Psoas muscle (tissue), 8 donors: ENCODE data around the gene EIF2AK3. TPM values are rescaled to one million over a fixed set of nuclear protein-coding genes. Genes with fewer than 3 reads are reported as not detected.

Experiments
- ATAC-seq, 4 donors: fragments of 200-7000 bp; cut with Tn5 transposase; one replicate each; pipeline ENCODE4 v1.9.1; 2020; ENCODE audit warnings: moderate library complexity in 3 of 4, mild to moderate bottlenecking in 2 of 4
- DNase-seq, 2 donors: peaks; one replicate each; pipeline ENCODE4 v3.0.0-alpha.2; 2020
- H3K27ac ChIP-seq: fragments of 200-600 bp; one replicate; pipeline ENCODE4 v1.8.0; 2022
- H3K27me3 ChIP-seq, 3 donors: fragments of 200-600 bp in 1 of 3; one replicate each; pipeline versions ENCODE4 v1.6.1 to v1.8.0; 2013 to 2022; ENCODE audit warnings: low read length in 2 of 3, mild to moderate bottlenecking in 2 of 3, moderate library complexity in 1 of 3; ENCODE audit not compliant: insufficient read depth in 3 of 3
- H3K36me3 ChIP-seq, 2 donors: fragments of 200-600 bp in 1 of 2; one replicate each; pipeline versions ENCODE4 v1.6.1 to v1.8.0; 2013 to 2022; ENCODE audit warnings: low read depth in 1 of 2, mild to moderate bottlenecking in 1 of 2, moderate library complexity in 1 of 2; ENCODE audit not compliant: insufficient read depth in 1 of 2
- H3K4me1 ChIP-seq: fragments of 200-600 bp; one replicate; pipeline ENCODE4 v1.8.0; 2022
- H3K4me3 ChIP-seq: fragments of 200-600 bp; one replicate; pipeline ENCODE4 v1.8.0; 2022; ENCODE audit warnings: mild to moderate bottlenecking
- H3K9me3 ChIP-seq: fragments of 200-600 bp; one replicate; pipeline ENCODE4 v1.8.0; 2022
- WGBS, 3 donors: extraction: QIAGEN DNeasy Blood & Tissue Kit; methylation state at CpG; one replicate each; pipeline versions ENCODE4 v1.1.6 to v1.1.7; 2013; 5-methylcytosine and 5-hydroxymethylcytosine counted together
- intact Hi-C, 2 donors: fragments of 100-400 bp; cut with DNase I; formaldehyde crosslinking; loops; one replicate each; pipeline versions ENCODE4 v1.11.0 to v1.14.2; 2022
- long read RNA-seq, 2 donors: library from polyadenylated mRNA; unstranded; transcript quantifications; one replicate each; pipeline ENCODE4 v2.0.0, GENCODE V29; 2021
- polyA plus RNA-seq, 3 donors: library from polyadenylated mRNA; stranded (reverse); fragments of 200-250 nt; gene quantifications; one replicate each; pipeline ENCODE4 v1.2.3, GENCODE V29; 2013
- total RNA-seq, 4 donors: library from RNA; stranded (reverse); fragmentation: NEBNext Ultra II Directional in 2 of 4; extraction: Animal tissue kit (Norgen Biotek cat#: 25700) in 2 of 4; gene quantifications; one replicate each; pipeline versions ENCODE4 v1.2.1 to v1.2.4, GENCODE V29; 2021 to 2023
- TF ChIP-seq, protein P1 (sequence below): fragments of 200-600 bp; IDR thresholded peaks from one replicate; pipeline ENCODE4 v1.8.0; 2022; ENCODE audit warnings: antibody characterized with exemption
- donor health status: healthy with polysubstance abuse.
- donor health status: DM: no; HTN: no; CAD: no; lungs with moderate emphysema.
- donor health status: Bipolar disorder and iron deficiency.
- donor health status: healthy.
- donor health status: DM: yes; HTN: yes; CAD: no.
- donor health status: DM: no; HTN: no; CAD: no.
- donor health status: DM: no; HTN: no; CAD: no.
- donor health status: DM: yes; HTN: yes; CAD: no.

EIF2AK3 gene
- total RNA-seq = 1 to 10 TPM; 5.0 to 9.6 (median 8.0) TPM
- polyA plus RNA-seq = 1 to 10 TPM; 2.1 to 7.7 (median 6.7) TPM
- long read RNA-seq, donor 1, full-length matches to known transcripts = 3 of 6 reads
- long read RNA-seq, donor 1, partial matches to known transcripts = 0 of 6 reads
- long read RNA-seq, donor 1, other reads (novel, unspliced or antisense) = 3 of 6 reads
- long read RNA-seq, donor 2, full-length matches to known transcripts = 1 of 5 reads
- long read RNA-seq, donor 2, partial matches to known transcripts = 0 of 5 reads
- long read RNA-seq, donor 2, other reads (novel, unspliced or antisense) = 4 of 5 reads

DNA sequence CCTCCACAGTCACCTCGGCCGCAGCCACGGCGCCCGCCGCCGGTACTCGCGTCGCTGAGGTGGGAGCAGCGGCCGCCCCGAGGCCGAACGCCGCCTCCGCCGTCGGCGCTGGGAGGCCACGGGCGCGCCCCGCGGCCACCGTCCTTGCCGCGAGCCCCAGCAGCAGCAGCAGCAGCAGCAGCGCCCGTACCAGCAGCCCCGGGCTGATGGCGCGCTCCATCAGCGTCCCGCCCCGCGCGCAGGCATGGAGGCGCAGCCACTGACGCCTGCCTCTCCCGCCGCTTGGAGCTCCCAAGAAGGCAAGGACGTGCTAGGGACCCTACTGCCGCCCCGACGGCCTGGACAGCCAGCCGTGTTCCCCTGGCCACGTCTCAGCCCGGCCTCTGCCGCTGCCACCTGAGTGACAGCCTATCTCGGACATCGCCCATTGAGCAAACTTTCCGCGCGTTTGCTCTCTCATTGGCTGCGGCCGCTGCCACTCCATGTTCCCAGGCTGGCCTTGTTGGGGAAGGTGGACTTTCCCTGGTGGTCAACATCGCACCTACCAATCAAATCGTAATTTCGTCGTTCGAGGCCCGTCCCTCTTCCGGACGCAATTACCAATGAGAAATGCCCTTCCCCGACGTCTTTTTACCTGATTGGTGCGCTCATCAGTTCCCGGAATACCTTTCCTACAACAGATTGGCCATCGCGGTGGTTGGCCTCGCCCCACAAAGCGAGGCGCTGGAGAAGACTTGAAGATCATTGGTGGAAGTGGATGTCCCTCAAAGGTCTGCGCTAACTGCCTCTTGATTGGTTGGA lies at the start of gene EIF2AK3:
Gene EIF2AK3 (minus strand): TSS at position 410 of the 801 bp plus-strand sequence. CDS start 190 bp downstream, at position 220.
- H3K4me1 ChIP-seq = peaks cover 36% of the 10 kb centered on the region
- peak; percentile 90 to 93 (median 92) for ATAC-seq

DNA sequence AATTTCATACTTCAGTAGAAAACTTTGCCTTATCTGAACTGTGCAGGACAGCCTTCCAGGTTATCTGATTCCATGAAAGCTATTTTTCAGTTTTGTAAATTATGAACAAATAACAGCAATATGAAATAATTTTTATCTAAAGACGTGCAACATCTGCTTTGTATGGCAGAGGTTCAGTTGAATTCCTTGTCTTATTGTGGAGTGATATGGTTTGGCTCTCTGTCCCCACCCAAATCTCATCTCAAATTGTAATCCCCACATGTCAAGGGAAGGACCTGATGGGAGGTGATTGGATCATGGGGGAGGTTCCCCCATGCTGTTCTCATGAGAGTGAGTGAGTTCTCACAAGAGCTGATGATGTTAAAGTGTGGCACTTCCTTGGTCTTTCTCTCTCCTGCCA lies 46.1 kb upstream of the EIF2AK3 start:
- H3K4me1 ChIP-seq = peaks cover 9% of the 10 kb centered on the region
- TF ChIP-seq, protein P1, sequence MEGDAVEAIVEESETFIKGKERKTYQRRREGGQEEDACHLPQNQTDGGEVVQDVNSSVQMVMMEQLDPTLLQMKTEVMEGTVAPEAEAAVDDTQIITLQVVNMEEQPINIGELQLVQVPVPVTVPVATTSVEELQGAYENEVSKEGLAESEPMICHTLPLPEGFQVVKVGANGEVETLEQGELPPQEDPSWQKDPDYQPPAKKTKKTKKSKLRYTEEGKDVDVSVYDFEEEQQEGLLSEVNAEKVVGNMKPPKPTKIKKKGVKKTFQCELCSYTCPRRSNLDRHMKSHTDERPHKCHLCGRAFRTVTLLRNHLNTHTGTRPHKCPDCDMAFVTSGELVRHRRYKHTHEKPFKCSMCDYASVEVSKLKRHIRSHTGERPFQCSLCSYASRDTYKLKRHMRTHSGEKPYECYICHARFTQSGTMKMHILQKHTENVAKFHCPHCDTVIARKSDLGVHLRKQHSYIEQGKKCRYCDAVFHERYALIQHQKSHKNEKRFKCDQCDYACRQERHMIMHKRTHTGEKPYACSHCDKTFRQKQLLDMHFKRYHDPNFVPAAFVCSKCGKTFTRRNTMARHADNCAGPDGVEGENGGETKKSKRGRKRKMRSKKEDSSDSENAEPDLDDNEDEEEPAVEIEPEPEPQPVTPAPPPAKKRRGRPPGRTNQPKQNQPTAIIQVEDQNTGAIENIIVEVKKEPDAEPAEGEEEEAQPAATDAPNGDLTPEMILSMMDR = no peak
- WGBS, 3 donors = 69 to 79% (median 74%) methylated on average over 1 of the region's 1 CpG
- no peaks in the 10 kb centered on the region for H3K9me3 ChIP-seq
- no peak overlapping the region for H3K4me3 ChIP-seq
- DNase-seq (no peak), ATAC-seq (no peak)
- intact Hi-C loops = no loop called here
- no peak overlapping the region for H3K27ac ChIP-seq
- H3K36me3 ChIP-seq = no peaks in the 10 kb centered on the region
- no peaks in the 10 kb centered on the region for H3K27me3 ChIP-seq

More for the DNA sequence above, at the start of gene EIF2AK3:
- 0 to 1% (median 0%) methylated on average over 67 to 75 of the region's 75 CpGs for WGBS, 3 donors
- TF ChIP-seq, protein P1 = no peak
- H3K4me3 ChIP-seq = peak within 1 kb of the TSS; percentile 91
- no peaks in the 10 kb centered on the region for H3K27me3 ChIP-seq
- DNase-seq = peak; percentile 99
- intact Hi-C loops = loop anchor here (5.0 kb wide), 2 partner anchors 35 to 40 kb away; no protein-coding TSS in a partner anchor
- H3K27ac ChIP-seq = peak within 1 kb of the TSS; percentile 97
- no peaks in the 10 kb centered on the region for H3K9me3 ChIP-seq
- H3K36me3 ChIP-seq = no peaks in the 10 kb centered on the region

DNA sequence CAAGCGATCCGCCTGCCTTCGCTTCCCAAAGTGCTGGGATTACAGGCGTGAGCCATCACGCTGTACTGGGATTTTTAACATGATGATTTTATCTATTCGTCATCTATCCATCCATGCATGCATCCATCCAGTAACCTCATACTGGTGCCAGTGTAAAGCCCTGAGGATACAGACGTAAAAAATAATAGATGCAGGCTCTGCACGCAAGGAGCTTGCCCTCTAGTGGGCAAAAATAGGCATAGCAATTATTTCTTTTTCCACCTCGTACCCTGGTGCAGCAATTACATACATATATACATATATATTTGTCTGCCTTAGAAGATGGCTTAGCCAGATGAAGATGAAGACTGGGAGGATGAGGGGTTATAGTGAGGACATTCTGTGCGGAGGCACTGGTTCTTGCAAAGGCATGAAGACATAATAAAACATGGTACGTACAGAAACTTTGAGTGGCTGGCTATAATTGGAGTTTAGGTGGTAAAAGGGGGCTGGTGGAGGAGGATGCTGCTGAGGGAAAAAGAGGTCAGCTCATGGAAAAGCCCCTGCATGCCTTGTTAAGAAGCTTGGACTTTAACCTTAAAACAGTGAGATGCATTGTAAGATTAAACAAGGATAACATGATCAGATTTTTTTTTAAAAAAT lies 44.6 kb upstream of the EIF2AK3 start:
- intact Hi-C loops = loop anchor here (1.0 to 2.0 kb wide), 2 partner anchors 81 kb away; no protein-coding TSS in a partner anchor
- DNase-seq = no peak
- H3K36me3 ChIP-seq = no peaks in the 10 kb centered on the region
- H3K27me3 ChIP-seq = no peaks in the 10 kb centered on the region
- H3K4me3 ChIP-seq = no peak overlapping the region
- peaks cover 9% of the 10 kb centered on the region for H3K4me1 ChIP-seq
- 42 to 44% (median 43%) methylated on average over 11 of the region's 11 CpGs for WGBS, 3 donors
- no peak overlapping the region for H3K27ac ChIP-seq
- ATAC-seq = peak; percentile 65 to 79 (median 72)
- TF ChIP-seq, protein P1 = peak; percentile 92
- H3K9me3 ChIP-seq = no peaks in the 10 kb centered on the region

DNA sequence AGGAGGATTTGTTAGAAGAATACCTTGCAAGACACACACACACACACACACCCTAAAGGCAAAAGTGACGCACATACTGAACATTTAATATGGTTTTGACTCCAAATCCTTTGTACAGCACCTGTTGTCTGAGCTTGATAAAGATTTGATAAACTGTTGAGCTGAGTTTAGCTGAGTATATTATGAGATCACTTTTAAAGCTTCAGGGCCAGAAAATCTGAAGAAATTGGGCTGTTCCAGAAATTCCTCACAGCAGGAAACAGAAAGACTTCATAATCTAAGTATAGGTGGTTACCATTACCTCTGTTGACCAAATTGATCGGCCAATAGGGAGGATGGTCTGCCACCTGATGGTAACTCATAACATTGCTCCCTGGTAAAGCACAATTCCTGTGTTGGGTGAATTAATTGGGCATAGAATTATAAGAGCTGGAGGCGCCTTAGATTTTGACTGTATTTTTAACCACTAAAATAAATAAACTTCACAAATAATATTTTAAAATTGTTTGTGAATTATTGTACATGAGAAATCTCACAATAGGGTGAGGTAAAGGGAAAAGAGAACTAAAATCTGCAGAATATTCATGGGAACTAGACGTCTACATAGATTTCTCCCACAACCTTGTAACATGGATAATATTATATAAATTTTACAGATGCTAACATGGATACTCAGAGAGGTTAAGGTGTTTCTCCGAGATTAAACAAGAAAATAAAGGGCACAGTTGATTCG lies 42.4 kb upstream of the EIF2AK3 start:
- TF ChIP-seq, protein P1 = peak; percentile 67
- H3K36me3 ChIP-seq = no peaks in the 10 kb centered on the region
- H3K4me1 ChIP-seq = peaks cover 9% of the 10 kb centered on the region
- ATAC-seq (peak; percentile 85 to 94 (median 90)), DNase-seq (no peak)
- intact Hi-C loops = loop anchor here in 1 of 2 donors (2.0 to 5.0 kb wide), 2 partner anchors 42 to 79 kb away; partner anchors contain the start of gene EIF2AK3
- H3K9me3 ChIP-seq = no peaks in the 10 kb centered on the region
- 63 to 66% (median 65%) methylated on average over 6 of the region's 6 CpGs for WGBS, 3 donors
- no peaks in the 10 kb centered on the region for H3K27me3 ChIP-seq
- H3K27ac ChIP-seq = peak overlapping the region; percentile 56
- no peak overlapping the region for H3K4me3 ChIP-seq
